Measurements from ENCODE around the gene FICD. TPM values are rescaled to one million over a fixed set of nuclear protein-coding genes. Genes with fewer than 3 reads are reported as not detected.

Gene FICD
- total and polyA plus RNA-seq, 2 of the 13 experiments (the other 11 are each of a cell fraction or from before 2014, with no cell fraction given): 0.99 to 3.0 TPM

GRCh38 chr12:108514973-108515814 lies at the start of gene FICD (continued):
- TF ChIP-seq PRPF4 (IDR thresholded peaks at IDR 0.05; ENCODE audit: low read depth, low read length, poor library complexity, severe bottlenecking): no peak
- no peak for TF ChIP-seq ZNF549 (CRISPR knock-in tag; IDR thresholded peaks at IDR 0.05)
- no peak for TF ChIP-seq ZNF512B (CRISPR knock-in tag; IDR thresholded peaks at IDR 0.05; ENCODE audit: borderline replicate concordance)
- peak; percentile 97 for TF ChIP-seq SP2 (CRISPR knock-in tag; IDR thresholded peaks at IDR 0.05)
- no peak for TF ChIP-seq ATF2 (CRISPR knock-in tag; IDR thresholded peaks at IDR 0.05)
- TF ChIP-seq ZNF34 (CRISPR knock-in tag; IDR thresholded peaks at IDR 0.05; ENCODE audit: borderline replicate concordance): no peak
- no peak for TF ChIP-seq TSC22D2 (CRISPR knock-in tag; IDR thresholded peaks at IDR 0.05; ENCODE audit: borderline replicate concordance)
- TF ChIP-seq ISX (CRISPR knock-in tag; conservative IDR thresholded peaks at IDR 0.05): 0 out of 2 replicates have a peak, but pooled peaks have one; percentile 62
- TF ChIP-seq HOMEZ (CRISPR knock-in tag; IDR thresholded peaks at IDR 0.05; ENCODE audit: low read depth): peak; percentile 35; the same call in 1 of the 2 replicates
- TF ChIP-seq TMF1 (CRISPR knock-in tag; IDR thresholded peaks at IDR 0.05; ENCODE audit: low read depth): no peak
- no peak for TF ChIP-seq MAFG (CRISPR knock-in tag; IDR thresholded peaks at IDR 0.05)
- no peak; the same call in 1 of the 2 replicates for TF ChIP-seq FOXP4 (CRISPR knock-in tag; IDR thresholded peaks at IDR 0.05)
- 0 out of 2 replicates have a peak, but pooled peaks have one; percentile 7 for TF ChIP-seq ZFP37 (CRISPR knock-in tag; IDR thresholded peaks at IDR 0.05; ENCODE audit: borderline replicate concordance)
- TF ChIP-seq ZNF761 (CRISPR knock-in tag; conservative IDR thresholded peaks at IDR 0.05): no peak
- no peak for TF ChIP-seq RBAK (CRISPR knock-in tag; IDR thresholded peaks at IDR 0.05)
- peak; percentile 55; the same call in 1 of the 2 replicates for TF ChIP-seq ZNF710 (CRISPR knock-in tag; IDR thresholded peaks at IDR 0.05; ENCODE audit: borderline replicate concordance)
- TF ChIP-seq PHF8 (CRISPR knock-in tag; IDR thresholded peaks at IDR 0.05): peak; percentile 77

All from HepG2 (cell line).